KBM-7 (cell line): ENCODE measurements around the gene PA2G4.
"Not testable (repeated sequence)": the region's sequence is repeated elsewhere in the genome, so short reads cannot be mapped to it uniquely, and the experiment has no call there.

Source experiments
- DNase-seq: peaks from one replicate; pipeline ENCODE4 v3.0.0-alpha.2; 2015
- in situ Hi-C: fragments of 300-500 bp; cut with MboI; formaldehyde crosslinking; loops from 2 replicates; pipeline ENCODE4 v1.14.3; 2020; ENCODE audit warnings: low sequenced_read_pairs, low pct_unique_long_range_greater_than_20kb, mixed read lengths

PA2G4 gene

DNA sequence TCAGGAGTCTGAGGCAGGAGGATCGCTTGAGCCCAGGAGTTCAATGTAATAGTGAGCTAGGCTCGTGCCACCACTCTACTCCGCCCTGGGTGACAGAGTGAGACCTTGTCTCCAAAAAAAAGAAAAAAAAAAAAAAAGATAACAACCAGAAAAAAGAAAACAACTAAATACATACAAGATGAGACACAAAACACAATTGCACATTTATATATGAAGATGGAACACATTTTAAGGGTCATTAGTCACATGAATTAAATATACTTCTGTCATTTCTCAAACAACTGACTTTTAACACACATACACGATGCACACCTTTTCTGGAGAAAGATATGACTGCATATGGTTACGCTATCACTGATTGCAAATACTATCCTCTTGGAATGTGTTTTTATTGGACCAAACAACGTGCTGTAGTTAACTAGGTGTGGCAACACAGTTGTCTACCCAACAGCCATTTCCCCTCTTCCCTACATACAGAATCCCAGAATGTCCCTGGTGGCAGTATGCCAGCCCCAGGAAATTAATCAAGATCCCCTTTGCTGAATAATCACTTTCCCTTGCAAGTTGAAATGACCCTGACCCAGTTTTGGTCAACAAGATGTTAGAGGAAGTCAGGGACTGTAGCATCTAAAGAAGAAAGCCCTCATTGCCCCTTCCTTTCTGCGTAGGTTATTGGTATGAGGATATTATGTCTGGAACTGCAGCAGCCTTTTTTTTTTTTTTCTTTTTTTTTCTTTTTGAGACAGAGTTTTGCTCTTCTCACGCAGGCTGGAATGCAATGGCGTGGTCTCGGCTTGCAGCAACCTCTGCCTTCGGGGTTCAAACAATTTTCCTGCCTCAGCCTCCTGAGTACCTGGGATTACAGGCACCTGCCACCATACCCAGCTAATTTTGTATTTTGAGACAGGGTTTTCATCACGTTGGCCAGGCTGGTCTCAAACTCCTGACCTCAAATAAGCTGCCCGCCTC lies 42.4 kb downstream of the PA2G4 start:
- in situ Hi-C loops = no loop called here
- no peak for DNase-seq

DNA sequence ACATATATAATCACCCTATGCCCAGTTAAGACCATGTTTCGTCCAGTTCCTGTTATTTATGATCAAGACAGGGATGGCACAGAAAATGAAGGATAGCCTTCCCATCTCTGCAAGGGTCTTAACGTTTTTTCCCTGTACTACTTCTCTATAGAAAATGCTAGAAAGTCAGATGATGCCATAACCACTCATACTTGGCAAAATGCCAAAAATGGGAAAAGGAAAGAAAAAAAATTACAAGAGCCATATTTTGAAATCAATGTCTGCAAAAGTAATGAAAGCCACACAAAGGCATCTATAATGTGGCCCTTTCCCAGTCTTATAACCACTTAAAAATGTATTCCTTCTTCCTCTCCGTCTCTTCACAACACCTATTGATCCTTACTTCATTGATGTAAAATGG lies 46.2 kb downstream of the PA2G4 start:
- in situ Hi-C loops = no loop called here
- peak; percentile 45 for DNase-seq

DNA sequence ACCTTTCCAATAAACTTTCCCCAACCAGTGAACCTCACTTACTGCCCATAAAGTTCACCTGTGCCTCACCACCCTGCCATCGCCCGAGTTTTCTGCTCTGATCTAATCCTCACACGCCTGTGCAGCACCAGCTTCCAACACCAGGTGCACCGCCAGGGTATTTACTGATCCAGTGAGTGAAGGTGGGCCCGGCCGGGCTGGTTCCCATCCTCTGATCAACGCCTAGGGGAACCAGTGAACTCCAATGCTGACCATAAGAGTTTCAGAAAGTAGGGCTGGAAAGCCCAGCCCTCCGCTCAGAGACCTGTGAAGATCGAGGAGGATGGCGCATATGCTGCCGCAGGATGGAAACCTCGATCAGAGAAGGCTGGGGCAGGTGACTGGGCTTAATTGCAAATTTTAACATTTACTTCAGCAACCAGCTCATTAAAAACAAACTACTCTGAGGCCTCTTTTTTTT lies 47.3 kb downstream of the PA2G4 start:
- DNase-seq = no peak
- in situ Hi-C loops = no loop called here

DNA sequence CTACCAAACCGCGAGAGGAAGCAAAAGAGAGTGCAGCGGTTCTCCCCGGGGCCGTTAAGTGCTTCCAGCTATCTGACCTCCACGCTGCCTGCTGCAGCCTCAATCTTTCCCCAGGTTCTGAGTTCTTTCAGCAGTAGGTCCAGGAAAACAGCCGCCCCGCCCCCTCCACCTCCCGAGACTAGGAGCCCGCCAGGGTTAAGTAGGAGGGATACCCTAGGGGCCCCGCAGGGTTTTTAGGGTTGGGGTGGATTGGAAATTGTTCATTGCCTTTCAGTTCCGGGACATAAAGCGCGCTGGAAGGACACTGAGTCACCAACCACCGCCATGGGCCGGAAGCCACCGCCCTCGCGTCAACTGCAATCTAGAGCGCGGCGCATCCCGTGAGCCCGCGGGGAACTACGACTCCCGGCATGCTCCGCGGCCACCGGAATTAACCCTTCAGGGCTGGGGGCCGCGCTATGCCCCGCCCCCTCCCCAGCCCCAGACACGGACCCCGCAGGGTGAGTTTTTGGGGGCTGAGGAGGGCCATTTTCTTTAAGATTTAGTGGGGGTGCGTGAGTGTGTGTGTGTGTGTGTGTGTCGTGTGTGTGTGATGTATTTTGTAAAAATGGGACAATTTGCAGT lies 47.9 kb downstream of the PA2G4 start, which contains the start of gene MYL6B:
MYL6B (plus strand) TSS at position 456 of the 624 bp plus-strand sequence. CDS start 1,332 bp downstream, outside the sequence.
- DNase-seq = peak; percentile 89
- in situ Hi-C loops = no loop called here

DNA sequence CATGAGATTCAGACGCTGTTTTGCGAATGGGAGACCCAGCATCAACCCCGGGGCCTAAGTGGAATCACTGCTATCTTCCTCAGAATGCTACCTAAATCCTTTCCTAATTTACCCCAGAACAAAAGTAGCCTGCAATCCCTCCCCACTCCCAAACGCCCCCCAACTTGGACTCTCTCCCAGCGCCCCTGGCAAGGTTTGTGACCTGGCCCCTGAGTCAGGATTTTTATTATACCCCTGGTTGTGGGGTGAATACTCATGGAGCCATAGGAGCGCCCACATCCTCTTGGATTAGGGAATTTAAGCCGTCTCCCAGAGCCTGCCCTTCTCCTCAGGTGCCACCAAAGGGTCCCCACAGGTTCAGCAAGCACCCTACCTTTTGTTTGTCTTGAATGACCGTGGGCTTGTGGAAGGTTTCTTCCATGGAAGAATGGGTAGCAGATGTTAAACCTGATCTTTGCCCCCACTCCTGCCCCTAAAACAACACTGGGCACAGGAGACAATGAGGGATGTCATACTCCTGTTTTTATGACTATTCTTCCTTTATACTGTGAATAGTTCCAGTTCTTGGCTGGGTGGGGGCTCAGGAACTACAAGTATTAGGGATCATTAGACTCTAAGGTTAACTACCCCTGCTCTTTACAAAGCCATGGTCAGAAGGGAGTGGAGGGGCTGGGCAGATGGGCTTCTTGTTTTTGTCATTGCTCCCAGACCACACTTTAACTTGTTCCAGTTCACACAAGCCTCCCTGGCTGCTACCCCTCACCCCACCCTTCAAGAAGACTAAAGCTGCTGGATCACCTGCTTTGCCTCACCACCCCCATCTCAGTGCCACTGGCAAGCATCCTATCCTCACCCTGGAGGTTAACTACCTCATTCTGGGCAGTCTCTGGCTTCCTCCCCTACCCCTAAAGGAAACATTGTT lies 48.7 kb downstream of the PA2G4 start:
- in situ Hi-C loops = no loop called here
- no peak for DNase-seq

DNA sequence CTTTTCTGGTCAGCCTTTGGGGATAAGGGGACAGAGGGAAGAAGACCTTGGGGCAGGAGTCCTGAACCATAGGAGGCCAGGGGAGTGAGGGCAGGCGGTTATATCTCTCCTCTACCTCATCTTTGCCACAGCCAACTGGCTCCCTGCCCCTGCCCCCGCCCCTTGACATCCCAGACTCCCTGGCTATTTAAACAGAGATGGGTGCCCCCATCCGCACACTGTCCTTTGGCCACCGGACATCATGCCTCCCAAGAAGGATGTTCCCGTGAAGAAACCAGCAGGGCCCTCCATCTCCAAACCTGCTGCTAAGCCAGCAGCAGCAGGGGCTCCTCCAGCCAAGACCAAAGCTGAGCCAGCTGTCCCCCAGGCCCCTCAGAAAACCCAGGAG lies 49.3 kb downstream of the PA2G4 start:
- in situ Hi-C loops = no loop called here
- no peak for DNase-seq

DNA sequence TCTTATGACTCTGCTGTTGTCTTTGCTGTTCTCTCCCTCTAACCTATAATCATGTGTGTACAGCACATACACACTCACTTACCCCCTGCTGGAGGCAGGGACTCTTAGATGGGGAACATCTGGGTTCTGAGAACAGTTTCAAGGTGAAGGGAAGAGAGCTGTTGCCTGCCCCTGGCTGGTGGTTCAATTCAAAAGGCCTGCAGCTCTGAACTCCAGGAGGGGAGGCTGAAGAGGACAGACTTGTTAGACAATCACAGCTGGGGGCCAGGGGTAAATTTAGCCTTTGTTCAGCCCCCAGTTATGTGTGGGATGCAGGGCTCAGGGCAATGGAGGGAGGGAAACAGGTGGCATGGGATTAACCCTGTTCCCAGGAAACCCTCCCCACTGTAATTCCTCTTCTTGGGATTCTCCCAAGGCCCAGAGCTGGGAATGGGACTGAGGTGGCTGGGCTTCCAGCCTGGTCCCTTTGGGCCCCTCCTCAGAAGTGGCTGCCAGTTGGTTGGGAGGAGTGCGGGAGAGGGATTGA lies 50.0 kb downstream of the PA2G4 start:
- in situ Hi-C loops = no loop called here
- no peak for DNase-seq

DNA sequence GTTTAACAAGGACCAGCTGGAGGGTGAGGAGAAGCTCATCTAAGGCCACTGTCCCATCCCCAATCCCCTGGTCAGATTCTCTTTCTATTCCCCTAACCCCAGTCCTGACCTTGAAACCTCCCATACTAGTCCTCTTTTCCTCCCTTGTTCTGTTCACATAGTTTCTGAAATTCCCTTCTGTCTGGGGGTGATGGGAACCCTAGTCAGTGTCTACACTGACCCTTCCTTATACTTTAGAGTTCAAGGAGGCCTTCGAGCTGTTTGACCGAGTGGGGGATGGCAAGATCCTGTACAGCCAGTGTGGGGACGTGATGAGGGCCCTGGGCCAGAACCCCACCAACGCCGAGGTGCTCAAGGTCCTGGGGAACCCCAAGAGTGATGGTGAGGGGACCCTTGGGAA lies 50.5 kb downstream of the PA2G4 start:
- no peak for DNase-seq
- in situ Hi-C loops = no loop called here

DNA sequence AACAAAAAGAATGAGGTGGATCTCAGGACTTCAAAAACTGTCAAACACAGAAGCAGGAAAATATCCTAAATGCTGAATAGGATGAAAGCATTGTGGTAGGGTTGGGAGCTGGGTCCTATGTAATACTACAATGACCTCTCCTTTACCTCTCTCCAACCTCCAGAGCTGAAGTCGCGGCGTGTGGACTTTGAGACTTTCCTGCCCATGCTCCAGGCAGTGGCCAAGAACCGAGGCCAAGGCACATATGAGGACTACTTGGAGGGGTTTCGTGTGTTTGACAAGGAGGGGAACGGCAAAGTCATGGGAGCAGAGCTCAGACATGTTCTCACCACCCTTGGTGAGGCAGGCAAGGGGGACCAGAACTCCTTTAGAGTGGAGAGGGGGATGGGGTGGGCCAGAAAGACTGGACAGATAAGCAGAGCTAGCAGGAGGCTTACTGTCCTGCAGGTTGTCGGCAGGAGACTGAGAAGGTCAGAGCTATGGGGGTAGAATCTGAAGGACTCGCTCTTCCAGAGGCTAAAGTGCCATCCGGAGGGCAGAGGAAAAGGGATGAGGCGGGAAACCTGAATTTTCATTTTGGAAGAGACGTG lies 51.0 kb downstream of the PA2G4 start:
- no peak for DNase-seq
- in situ Hi-C loops = no loop called here

DNA sequence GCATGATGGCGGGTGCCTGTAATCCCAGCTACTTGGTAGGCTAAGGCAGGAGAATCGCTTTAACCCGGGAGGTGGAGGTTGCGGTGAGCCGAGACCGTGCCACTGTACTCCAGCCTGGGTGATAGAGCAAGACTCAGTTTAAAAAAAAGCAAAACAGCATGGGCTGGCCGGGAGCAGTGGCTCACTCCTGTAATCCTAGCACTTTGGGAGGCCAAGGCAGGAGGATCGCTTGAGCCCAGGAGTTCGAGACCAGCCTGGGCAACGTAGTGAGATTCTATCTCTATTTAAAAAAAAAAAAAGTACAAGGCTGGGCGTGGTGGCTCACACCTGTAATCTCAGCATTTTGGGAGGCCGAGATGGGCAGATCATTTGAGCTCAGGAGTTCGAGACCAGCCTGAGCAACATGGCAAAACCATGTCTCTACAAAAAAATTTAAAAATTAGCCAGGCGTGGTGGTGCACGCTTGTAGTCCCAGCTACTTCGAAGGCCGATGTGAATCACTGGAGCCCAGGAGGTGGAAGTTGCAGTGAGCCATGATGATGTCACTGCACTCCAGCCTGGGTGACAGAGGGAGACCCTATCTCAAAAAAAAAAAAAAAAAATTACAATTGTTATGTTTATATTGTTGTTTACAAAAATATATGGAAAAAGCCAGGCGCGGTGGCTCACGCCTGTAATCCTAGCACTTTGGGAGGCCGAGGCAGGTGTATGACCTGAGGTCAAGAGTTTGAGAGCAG lies 52.3 kb downstream of the PA2G4 start:
- in situ Hi-C loops, DNase-seq: not testable (repeated sequence)

DNA sequence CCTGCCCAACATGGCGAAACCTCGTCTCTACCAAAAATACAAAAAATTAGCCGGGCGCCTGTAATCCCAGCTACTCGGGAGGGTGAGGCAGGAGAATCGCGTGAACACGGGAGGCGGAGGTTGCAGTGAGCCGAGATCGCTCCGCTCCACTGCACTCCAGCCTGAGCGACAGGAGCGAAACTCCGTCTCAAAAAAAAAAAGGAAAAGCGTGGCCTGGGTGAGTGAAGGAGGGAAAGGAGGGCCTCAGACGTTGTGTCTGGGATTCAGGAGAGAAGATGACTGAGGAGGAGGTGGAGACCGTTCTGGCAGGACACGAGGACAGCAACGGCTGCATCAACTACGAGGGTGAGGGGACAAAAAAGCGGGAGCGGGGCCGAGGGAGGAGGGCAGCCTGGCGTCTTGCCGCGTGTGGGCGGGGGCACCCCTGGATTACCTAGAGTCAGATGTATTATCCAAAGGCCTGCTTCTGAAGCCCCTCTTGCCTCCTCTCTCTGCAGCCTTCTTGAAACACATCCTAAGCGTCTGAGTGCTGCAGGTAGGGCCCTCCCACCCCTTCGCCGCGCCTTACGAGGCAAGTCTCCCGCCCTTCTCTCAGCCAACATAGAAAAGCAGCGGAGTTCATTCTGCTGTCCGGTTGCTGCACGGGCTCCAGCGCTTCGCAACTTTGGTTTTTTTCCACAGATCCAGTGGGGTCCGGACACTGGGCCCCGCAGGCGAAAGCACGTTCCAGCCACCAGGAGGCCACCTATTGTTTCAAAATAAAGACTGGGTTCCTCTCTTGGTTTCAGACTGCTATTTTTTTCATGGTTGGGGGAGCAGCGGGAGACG lies 53.1 kb downstream of the PA2G4 start:
- in situ Hi-C loops = no loop called here

DNA sequence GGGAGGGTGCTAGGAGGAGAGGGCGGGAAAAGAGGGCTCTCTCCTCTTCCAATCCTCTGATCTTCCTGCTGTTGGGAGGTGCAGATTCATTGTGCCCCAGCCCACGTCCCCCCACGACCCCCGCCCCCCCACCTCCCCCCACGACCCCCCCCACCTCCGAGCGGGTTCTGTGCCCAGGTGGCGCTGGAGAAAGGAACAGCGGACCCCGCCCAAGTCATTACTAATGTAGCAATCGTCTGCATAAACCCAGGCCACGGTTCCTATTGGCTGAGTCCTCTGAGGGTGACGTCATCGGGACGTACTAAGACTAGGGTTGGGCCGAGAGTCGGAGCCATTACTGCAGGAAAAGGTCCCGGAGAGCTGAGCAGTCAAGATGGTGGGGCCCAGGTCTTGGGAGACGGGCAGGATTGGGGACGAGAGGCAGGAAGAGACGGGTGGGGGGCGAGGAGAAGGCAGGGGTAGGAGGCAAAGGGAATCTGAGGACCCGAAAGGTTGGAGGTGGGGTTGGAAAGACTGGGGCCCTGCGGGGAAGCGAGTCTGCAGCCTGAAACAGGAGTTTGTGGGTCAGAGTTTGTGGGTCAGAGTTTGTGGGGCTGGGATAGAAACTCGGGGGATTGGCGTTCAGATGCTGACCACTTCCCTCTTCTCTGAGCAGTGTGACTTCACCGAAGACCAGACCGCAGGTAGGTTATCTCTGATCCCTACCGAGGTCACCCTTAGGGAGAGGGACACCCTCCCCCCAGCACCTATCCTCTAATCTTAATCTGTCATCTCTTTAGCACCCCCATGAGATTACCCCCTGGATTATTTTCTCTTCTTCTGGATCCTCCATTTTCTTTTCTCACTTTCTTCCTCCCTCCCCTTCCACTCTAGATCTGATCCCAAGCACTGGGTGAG lies 53.9 kb downstream of the PA2G4 start, which contains the start of gene MYL6:
MYL6 (plus strand) TSS at position 331 of the 897 bp plus-strand sequence; CDS start at position 374, 43 bp downstream.
- in situ Hi-C loops = no loop called here
- DNase-seq = peak; percentile 91

More for the DNA sequence above, 53.1 kb downstream of the PA2G4 start:
- peak; percentile 86 for DNase-seq

DNA sequence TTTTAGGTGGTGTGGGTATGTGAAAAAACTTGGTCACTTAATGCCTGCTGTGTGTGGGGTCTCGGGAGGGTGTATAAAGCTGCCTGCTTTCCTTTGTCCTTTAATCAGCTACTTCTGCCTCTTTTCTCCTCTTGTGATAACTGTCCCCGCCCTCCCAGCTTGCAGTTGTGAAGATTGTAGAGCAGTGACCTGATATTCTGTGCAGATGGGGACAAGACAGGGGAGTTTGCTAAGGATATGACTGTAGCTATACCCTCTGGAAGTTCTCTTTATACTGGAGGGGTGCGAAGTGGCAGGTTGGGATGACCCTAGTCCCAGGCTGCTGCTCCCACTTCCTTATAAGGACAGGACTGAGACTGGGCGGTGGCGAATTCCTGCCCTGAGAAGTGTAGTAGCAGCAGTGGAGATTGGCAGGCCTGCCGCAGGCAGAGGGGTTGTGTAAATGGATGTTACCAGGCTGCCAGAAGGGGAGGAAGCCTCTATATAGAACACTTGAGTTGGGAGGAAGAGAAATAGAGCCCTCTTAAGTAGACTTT lies 54.6 kb downstream of the PA2G4 start:
- peak; percentile 64 for DNase-seq
- in situ Hi-C loops = no loop called here

DNA sequence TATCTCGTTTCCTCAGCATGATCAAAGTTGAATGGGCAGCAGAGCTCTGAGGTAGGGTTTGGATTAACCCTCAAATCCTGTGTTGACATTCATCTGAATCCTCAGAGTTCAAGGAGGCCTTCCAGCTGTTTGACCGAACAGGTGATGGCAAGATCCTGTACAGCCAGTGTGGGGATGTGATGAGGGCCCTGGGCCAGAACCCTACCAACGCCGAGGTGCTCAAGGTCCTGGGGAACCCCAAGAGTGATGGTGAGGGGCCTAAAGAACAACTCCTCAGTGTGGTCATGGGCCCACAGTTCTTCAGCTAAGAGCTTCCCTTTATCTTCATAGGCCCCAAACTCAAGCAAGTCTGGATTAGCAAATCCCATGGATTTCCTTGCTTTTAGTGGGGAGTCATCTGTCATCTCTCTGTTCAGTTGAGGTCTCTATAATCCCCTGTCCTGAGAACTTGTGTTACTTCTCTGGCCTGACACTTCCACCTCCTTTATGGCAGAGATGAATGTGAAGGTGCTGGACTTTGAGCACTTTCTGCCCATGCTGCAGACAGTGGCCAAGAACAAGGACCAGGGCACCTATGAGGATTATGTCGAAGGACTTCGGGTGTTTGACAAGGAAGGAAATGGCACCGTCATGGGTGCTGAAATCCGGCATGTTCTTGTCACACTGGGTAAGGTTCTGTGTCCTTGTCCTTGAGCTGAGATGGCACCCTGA lies 55.3 kb downstream of the PA2G4 start:
- DNase-seq = no peak
- in situ Hi-C loops = no loop called here

DNA sequence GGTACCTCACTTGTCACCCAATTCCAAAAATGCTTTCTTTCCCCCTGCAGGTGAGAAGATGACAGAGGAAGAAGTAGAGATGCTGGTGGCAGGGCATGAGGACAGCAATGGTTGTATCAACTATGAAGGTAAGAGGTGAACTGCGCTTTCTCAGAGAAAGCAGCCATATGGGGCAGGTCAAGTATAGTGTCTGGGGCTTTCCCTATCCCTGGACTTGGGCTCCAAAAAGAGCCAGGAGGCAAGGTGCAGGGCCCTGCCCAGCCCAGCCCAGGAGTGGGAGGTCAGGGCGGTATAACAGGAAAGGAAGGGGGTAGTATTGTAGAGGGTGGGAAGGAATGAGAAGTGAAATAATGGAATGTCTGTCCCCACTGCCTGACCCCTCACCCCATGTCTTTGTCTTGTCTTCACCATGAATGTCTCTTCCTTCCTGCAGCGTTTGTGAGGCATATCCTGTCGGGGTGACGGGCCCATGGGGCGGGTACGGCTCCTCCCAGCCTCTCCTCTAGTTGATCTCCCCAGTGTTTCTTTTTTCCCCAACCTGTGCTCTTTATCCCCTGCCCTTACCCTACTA lies 55.9 kb downstream of the PA2G4 start:
- in situ Hi-C loops = no loop called here

More for the DNA sequence above, 55.9 kb downstream of the PA2G4 start:
- DNase-seq = peak; percentile 16
